Kidney (tissue), 14 donors: Measurements from ENCODE around the gene SLC5A9. TPM values are rescaled to one million over a fixed set of nuclear protein-coding genes. Genes with fewer than 3 reads are reported as not detected.

Source experiments
- DNase-seq, 5 donors: peaks; one replicate each; pipeline ENCODE4 v3.0.0-alpha.2; 2013 to 2020
- FAIRE-seq: peaks from 2 replicates; lab custom pipeline; 2012; peaks lifted over from hg19 to GRCh38; lab: Jason Lieb, UNC
- H3K27ac ChIP-seq, 2 donors: one replicate each; pipeline ENCODE4 v1.7.0; 2013; ENCODE audit warnings: low read depth in 2 of 2, low read length in 2 of 2, inconsistent platforms in 1 of 2
- H3K27me3 ChIP-seq: one replicate; pipeline ENCODE4 v1.7.1; 2013; ENCODE audit warnings: low read length, inconsistent platforms; ENCODE audit not compliant: control insufficient read depth, insufficient read depth
- H3K36me3 ChIP-seq, 3 donors: one replicate each; pipeline versions ENCODE4 v1.7.0 to v1.7.1; 2013; ENCODE audit warnings: low read length in 3 of 3, control low read depth in 1 of 3, inconsistent platforms in 1 of 3; ENCODE audit not compliant: insufficient read depth in 3 of 3, control insufficient read depth in 2 of 3
- H3K4me1 ChIP-seq, 3 donors: one replicate each; pipeline versions ENCODE4 v1.7.0 to v1.7.1; 2013; ENCODE audit warnings: low read length in 3 of 3, inconsistent platforms in 1 of 3, low read depth in 1 of 3; ENCODE audit not compliant: control insufficient read depth in 2 of 3, insufficient read depth in 2 of 3
- H3K4me3 ChIP-seq, 3 donors: one replicate each; pipeline versions ENCODE4 v1.7.0 to v1.8.1; 2013; ENCODE audit warnings: low read length in 3 of 3, control low read depth in 1 of 3, inconsistent platforms in 1 of 3
- H3K9ac ChIP-seq, 3 donors: one replicate each; pipeline versions ENCODE4 v1.7.0 to v1.7.1; 2013; ENCODE audit warnings: low read length in 3 of 3, control low read depth in 1 of 3, inconsistent platforms in 1 of 3
- H3K9me3 ChIP-seq, 3 donors: one replicate each; pipeline versions ENCODE4 v1.7.0 to v1.7.1; 2013; ENCODE audit warnings: low read length in 3 of 3, control low read depth in 1 of 3, inconsistent platforms in 1 of 3; ENCODE audit not compliant: control insufficient read depth in 2 of 3, insufficient read depth in 1 of 3
- intact Hi-C: fragments of 100-400 bp; cut with DNase I; formaldehyde crosslinking; loops from one replicate; pipeline ENCODE4 v1.11.1; 2022
- polyA plus RNA-seq: library from polyadenylated mRNA; stranded (reverse); fragments of 350-450 nt; fragmentation: Illumina TruSeq; extraction: RNeasy Lipid Tissue Mini Kit (QIAGEN cat#74804); gene quantifications from one replicate; pipeline ENCODE4 v1.2.3, GENCODE V29; 2014; ENCODE audit warnings: low read depth, low replicate concordance; ENCODE audit not compliant: insufficient read depth
- total RNA-seq: library from RNA; stranded (reverse); fragmentation: NEBNext Ultra II Directional; extraction: Animal tissue kit (Norgen Biotek cat#: 25700); gene quantifications from one replicate; pipeline ENCODE4 v1.2.1, GENCODE V29; 2021
- TF ChIP-seq, protein P1 (sequence below): IDR thresholded peaks from 3 replicates; pipeline ENCODE4 v1.5.1; 2012; ENCODE audit warnings: mild to moderate bottlenecking, moderate library complexity, borderline replicate concordance; ENCODE audit not compliant: insufficient read depth; ENCODE audit errors: extremely low read depth
- donor health status: control.
- donor health status: control.
- donor health status: control.
- donor health status: control.
- donor health status: control.
- donor health status: DM: yes; HTN: yes; CAD: no.
- donor health status: Normal renal cell carcinoma (clear cell type).

The SLC5A9 gene
- total and polyA plus RNA-seq, 2 donors from 2014 or later: 2.3 to 4.4 TPM

DNA sequence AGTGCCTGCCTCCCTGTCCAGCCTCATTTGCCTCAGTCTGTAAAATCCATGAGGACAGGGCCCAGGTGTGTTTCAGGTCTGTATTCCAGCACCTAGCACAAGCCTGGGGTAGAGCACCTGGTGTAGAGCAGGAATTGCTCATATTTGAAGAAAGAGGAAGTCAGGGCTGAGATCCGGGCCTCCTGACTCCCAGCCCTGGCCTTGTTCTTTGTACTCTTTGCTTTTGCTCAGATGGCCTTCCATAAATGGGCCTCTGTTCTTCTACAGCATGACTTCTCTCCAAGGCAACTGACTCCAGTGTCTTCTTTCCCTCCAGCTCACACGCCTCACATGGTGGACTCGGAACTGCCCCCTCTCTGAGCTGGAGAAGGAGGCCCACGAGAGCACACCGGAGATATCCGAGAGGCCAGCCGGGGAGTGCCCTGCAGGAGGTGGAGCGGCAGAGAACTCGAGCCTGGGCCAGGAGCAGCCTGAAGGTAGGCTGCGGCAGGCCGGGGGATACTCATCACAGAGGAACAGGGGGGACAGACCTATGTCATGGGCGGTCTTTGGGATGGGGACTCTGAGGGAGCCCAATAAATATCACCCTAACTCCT lies 19.7 kb downstream of the SLC5A9 start:
- intact Hi-C loops: no loop called here

DNA sequence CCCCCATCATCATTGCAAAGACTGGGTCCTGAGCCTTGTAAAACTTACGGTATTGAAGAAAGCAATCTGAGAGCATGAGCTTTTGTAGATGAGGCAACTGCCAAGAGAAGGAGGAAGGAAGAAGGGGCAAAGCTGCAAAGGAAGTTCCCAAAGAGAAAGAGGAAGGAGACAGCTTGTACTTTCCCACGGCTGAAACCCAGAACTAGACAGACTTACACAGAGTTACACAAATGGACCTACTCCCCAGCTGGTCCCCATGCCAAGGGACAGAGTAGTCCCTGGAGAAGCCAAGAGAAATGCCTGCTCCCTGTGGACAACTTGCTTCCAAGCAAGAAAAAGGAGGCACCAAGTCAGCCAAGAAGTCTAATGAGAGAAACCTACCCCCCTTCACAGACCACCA lies 22.6 kb downstream of the SLC5A9 start:
- no peak overlapping the region for H3K4me3 ChIP-seq
- H3K4me1 ChIP-seq: peaks cover 0 to 4% (median 0%) of the 10 kb centered on the region in 3 donors
- no peaks in the 10 kb centered on the region for H3K9me3 ChIP-seq
- FAIRE-seq (no peak), DNase-seq (peak in 1 of 5 donors; percentile 15)
- H3K27me3 ChIP-seq: no peaks in the 10 kb centered on the region
- H3K27ac ChIP-seq: peak overlapping the region in 1 of 2 donors; percentile 69
- H3K36me3 ChIP-seq: peaks cover 0 to 2% (median 0%) of the 10 kb centered on the region in 3 donors
- TF ChIP-seq, protein P1, sequence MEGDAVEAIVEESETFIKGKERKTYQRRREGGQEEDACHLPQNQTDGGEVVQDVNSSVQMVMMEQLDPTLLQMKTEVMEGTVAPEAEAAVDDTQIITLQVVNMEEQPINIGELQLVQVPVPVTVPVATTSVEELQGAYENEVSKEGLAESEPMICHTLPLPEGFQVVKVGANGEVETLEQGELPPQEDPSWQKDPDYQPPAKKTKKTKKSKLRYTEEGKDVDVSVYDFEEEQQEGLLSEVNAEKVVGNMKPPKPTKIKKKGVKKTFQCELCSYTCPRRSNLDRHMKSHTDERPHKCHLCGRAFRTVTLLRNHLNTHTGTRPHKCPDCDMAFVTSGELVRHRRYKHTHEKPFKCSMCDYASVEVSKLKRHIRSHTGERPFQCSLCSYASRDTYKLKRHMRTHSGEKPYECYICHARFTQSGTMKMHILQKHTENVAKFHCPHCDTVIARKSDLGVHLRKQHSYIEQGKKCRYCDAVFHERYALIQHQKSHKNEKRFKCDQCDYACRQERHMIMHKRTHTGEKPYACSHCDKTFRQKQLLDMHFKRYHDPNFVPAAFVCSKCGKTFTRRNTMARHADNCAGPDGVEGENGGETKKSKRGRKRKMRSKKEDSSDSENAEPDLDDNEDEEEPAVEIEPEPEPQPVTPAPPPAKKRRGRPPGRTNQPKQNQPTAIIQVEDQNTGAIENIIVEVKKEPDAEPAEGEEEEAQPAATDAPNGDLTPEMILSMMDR: no peak
- intact Hi-C loops: no loop called here
- H3K9ac ChIP-seq: no peak overlapping the region

More for the DNA sequence above, 19.7 kb downstream of the SLC5A9 start:
- Histone ChIP-seq H3K9ac (no peak overlapping the region), H3K36me3 (peaks cover 0 to 2% (median 0%) of the 10 kb centered on the region in 3 donors), H3K27ac (no peak overlapping the region), H3K27me3 (no peaks in the 10 kb centered on the region), H3K4me3 (no peak overlapping the region), H3K9me3 (no peaks in the 10 kb centered on the region), H3K4me1 (peaks cover 0 to 4% (median 0%) of the 10 kb centered on the region in 3 donors)
- TF ChIP-seq, protein P1: no peak
- DNase-seq (no peak), FAIRE-seq (no peak)

DNA sequence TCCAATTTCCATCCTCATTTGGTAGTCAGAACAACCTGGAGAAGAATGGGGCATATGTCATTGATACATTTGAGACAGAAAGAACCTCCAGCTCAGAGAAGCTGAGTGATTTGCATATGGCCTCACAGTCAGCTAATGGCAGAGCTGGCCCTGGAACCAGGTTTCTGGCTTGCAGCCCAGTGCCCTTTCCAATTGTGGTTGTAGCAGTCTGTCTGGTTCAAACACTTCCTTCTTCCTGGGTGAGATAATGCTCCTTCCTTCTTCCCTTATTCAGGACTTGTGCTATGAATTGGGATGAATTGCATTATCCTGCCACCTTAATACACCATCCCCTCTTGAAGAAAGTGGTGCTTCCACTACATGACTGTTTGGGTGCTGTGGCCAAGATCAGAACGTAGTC lies 24.2 kb downstream of the SLC5A9 start:
- Histone ChIP-seq H3K4me1 (peaks cover 0 to 8% (median 0%) of the 10 kb centered on the region in 3 donors), H3K27ac (no peak overlapping the region), H3K27me3 (no peaks in the 10 kb centered on the region), H3K4me3 (no peak overlapping the region), H3K36me3 (peaks cover 0 to under 1% (median 0%) of the 10 kb centered on the region in 3 donors), H3K9ac (no peak overlapping the region), H3K9me3 (no peaks in the 10 kb centered on the region)
- intact Hi-C loops: no loop called here
- FAIRE-seq (no peak), DNase-seq (no peak)
- TF ChIP-seq, protein P1: no peak
